GM12878 (cell line): ENCODE data around the gene LPIN1. TPM values are rescaled to one million over a fixed set of nuclear protein-coding genes. Genes with fewer than 3 reads are reported as not detected.

ENCODE experiments used
- ASH2L ChIP-seq: fragments of 300-600, 200-600 bp; sonication (generic); IDR thresholded peaks from 2 replicates; pipeline ENCODE4 v1.6.1; 2017; ENCODE audit warnings: low read depth, mild to moderate bottlenecking, borderline replicate concordance
- BRCA1 ChIP-seq: IDR thresholded peaks from 2 replicates; pipeline ENCODE4 v1.6.1; 2011; ENCODE audit warnings: low read depth, low read length, improper control_type of control experiment
- CREB1 ChIP-seq: IDR thresholded peaks from 2 replicates; pipeline ENCODE4 v1.6.1; 2012; ENCODE audit warnings: low read depth, mild to moderate bottlenecking, inconsistent platforms
- CREM ChIP-seq: IDR thresholded peaks from 2 replicates; pipeline ENCODE4 v1.6.1; 2014; ENCODE audit warnings: antibody characterized with exemption, low read depth
- CUX1 ChIP-seq: IDR thresholded peaks from 2 replicates; pipeline ENCODE4 v1.6.1; 2012; ENCODE audit warnings: improper control_type of control experiment, low read depth, low read length; ENCODE audit not compliant: insufficient replicate concordance
- KLF5 ChIP-seq: fragments of 450-650 bp; IDR thresholded peaks from 2 replicates; pipeline ENCODE4 v1.6.1; 2014; ENCODE audit warnings: mild to moderate bottlenecking; ENCODE audit not compliant: partially characterized antibody
- MEF2A ChIP-seq: IDR thresholded peaks from 2 replicates; pipeline ENCODE4 v1.6.1; 2011; ENCODE audit warnings: low read depth, mild to moderate bottlenecking, low read length, moderate library complexity; ENCODE audit not compliant: insufficient read depth
- NFIC ChIP-seq: IDR thresholded peaks from 2 replicates; pipeline ENCODE4 v1.6.1; 2012; ENCODE audit warnings: low read depth, mild to moderate bottlenecking, inconsistent platforms, low read length, moderate library complexity
- RAD51 ChIP-seq: fragments of 450-650 bp; IDR thresholded peaks from 2 replicates; pipeline ENCODE4 v1.6.1; 2016; ENCODE audit warnings: moderate library complexity, mild to moderate bottlenecking, inconsistent platforms
- TCF12 ChIP-seq: IDR thresholded peaks from 2 replicates; pipeline ENCODE4 v1.6.1; 2011; ENCODE audit warnings: low read depth, mild to moderate bottlenecking, low read length
- polyA plus RNA-seq, 11 experiments: library from polyadenylated mRNA; depleted of rRNA in 4 of 11; unstranded in 6 of 11; stranded (reverse) in 5 of 11; fragments of >200 nt; fragmentation: Nextera tagmentation in 4 of 11; fragmentation: Illumina TruSeq in 1 of 11; extraction: Ambion mirVana in 4 of 11; extraction: Trizol in 1 of 11; gene quantifications; 1 replicate in 1 of 11; 2 replicates in 10 of 11; pipeline versions ENCODE4 v1.2.1 to v1.2.3, GENCODE V29; 2011 to 2016; ENCODE audit warnings: inconsistent platforms in 2 of 11, missing spikeins in 2 of 11, low read depth in 1 of 11
- total RNA-seq, 4 experiments: library from RNA; depleted of rRNA in 3 of 4; stranded (reverse); fragments of >200 nt in 3 of 4; fragmentation: Illumina TruSeq in 1 of 4; extraction: Trizol in 1 of 4; gene quantifications; 2 replicates each; pipeline versions ENCODE4 v1.2.1 to v1.2.3, GENCODE V29; 2013 to 2021

The LPIN1 gene
- total and polyA plus RNA-seq, 10 of the 15 experiments (the other 5 are each of a cell fraction or from before 2014, with no cell fraction given) = 18.8 to 82.5 (median 50.3) TPM

- TF ChIP-seq CUX1 = no peak
- no peak for TF ChIP-seq RAD51
- peak; percentile 72; the same call in 1 of the 2 replicates for TF ChIP-seq TCF12
- peak; percentile 100 for TF ChIP-seq NFIC
- no peak for TF ChIP-seq ASH2L
- TF ChIP-seq CREB1 = peak; percentile 56; the same call in 1 of the 2 replicates
- TF ChIP-seq BRCA1 = no peak
- peak; percentile 90 for TF ChIP-seq MEF2A
- no peak for TF ChIP-seq KLF5
- TF ChIP-seq CREM = peak; percentile 94
Observed at GRCh38 chr2:11829947-11830707, 83.7 kb downstream of the LPIN1 start (continued).
